ENCODE measurements around the gene MAPK10.

- TF ChIP-seq CTCF (IDR thresholded peaks at IDR 0.05) (no peak), POLR2A (IDR thresholded peaks at IDR 0.05) (no peak), POLR2AphosphoS5 (IDR thresholded peaks at IDR 0.05; ENCODE audit: insufficient read depth in 1 of 2, low read depth in 1 of 2) (no peak)
These were observed 413.0 kb downstream of the MAPK10 start for GRCh38 chr4:85946821-85947220.
